IMR-90 (cell line): ENCODE results near the gene POMZP3. TPM values are rescaled to one million over a fixed set of nuclear protein-coding genes. Genes with fewer than 3 reads are reported as not detected.
"Not testable (repeated sequence)": the region's sequence is repeated elsewhere in the genome, so short reads cannot be mapped to it uniquely, and the experiment has no call there.

Experiments used
- ATAC-seq: fragments of 200-7000 bp; cut with Tn5 transposase; 2 replicates; pipeline ENCODE4 v1.9.1; 2020; ENCODE audit warnings: low read depth, mild to moderate bottlenecking, moderate library complexity
- BruUV-seq: library from RNA; stranded (reverse); fragments of 400-500 nt; replicated peaks from 2 replicates; lab custom pipeline; 2021; lab: Mats Ljungman, UMichigan
- CTCF ChIA-PET: fragments of 300-600 bp; formaldehyde crosslinking; extraction: SDS; loops from one replicate; lab custom pipeline; 2021; ENCODE audit warnings: antibody characterized with exemption; lab: Yijun Ruan, JAX
- POLR2A ChIA-PET: fragments of 300-600 bp; sonication (Branson Sonifier 250); formaldehyde crosslinking; loops from one replicate; lab custom pipeline; 2022; ENCODE audit warnings: antibody characterized with exemption; ENCODE audit not compliant: unreplicated experiment; lab: Charles Lee
- DNase-seq: peaks from one replicate; pipeline ENCODE4 v3.0.0; 2013
- H2AFZ ChIP-seq: replicated peaks from 2 replicates; pipeline ENCODE3; 2013; ENCODE audit warnings: low read length, mild to moderate bottlenecking; ENCODE audit not compliant: poor library complexity
- H2AK5ac ChIP-seq: 2 replicates; pipeline ENCODE4 v1.6.1; 2013; ENCODE audit warnings: low read depth, low read length, inconsistent platforms
- H2AK9ac ChIP-seq: replicated peaks from 2 replicates; pipeline ENCODE3; 2013; ENCODE audit warnings: mild to moderate bottlenecking, low read depth, low read length, moderate library complexity; ENCODE audit not compliant: poor library complexity
- H2BK120ac ChIP-seq: 2 replicates; pipeline ENCODE4 v1.6.1; 2013; ENCODE audit warnings: low read depth, low read length, inconsistent platforms
- H2BK15ac ChIP-seq: 3 replicates; pipeline ENCODE4 v1.6.1; 2013; ENCODE audit warnings: low read depth, low read length, inconsistent platforms
- H2BK20ac ChIP-seq: 2 replicates; pipeline ENCODE4 v1.6.1; 2013; ENCODE audit warnings: low read depth, mild to moderate bottlenecking, inconsistent platforms, low read length, moderate library complexity
- H2BK5ac ChIP-seq: 2 replicates; pipeline ENCODE4 v1.6.1; 2013; ENCODE audit warnings: mild to moderate bottlenecking, low read depth, low read length, inconsistent platforms; ENCODE audit not compliant: poor library complexity, severe bottlenecking
- H3K14ac ChIP-seq: replicated peaks from 2 replicates; pipeline ENCODE4 v1.6.1; 2013; ENCODE audit warnings: low read depth, low read length, inconsistent platforms
- H3K18ac ChIP-seq: 2 replicates; pipeline ENCODE4 v1.6.1; 2013; ENCODE audit warnings: low read depth, low read length, control low read depth
- H3K23ac ChIP-seq: 2 replicates; pipeline ENCODE4 v1.6.1; 2013; ENCODE audit warnings: low read depth, low read length, inconsistent platforms
- H3K27ac ChIP-seq: 2 replicates; pipeline ENCODE4 v1.5.1; 2013; ENCODE audit warnings: mild to moderate bottlenecking, control low read depth, low read length; ENCODE audit not compliant: insufficient read depth
- H3K27me3 ChIP-seq: 2 replicates; pipeline ENCODE4 v1.6.1; 2013; ENCODE audit warnings: low read length; ENCODE audit not compliant: control insufficient read depth, insufficient read depth
- H3K36me3 ChIP-seq: 2 replicates; pipeline ENCODE4 v1.6.1; 2013; ENCODE audit warnings: low read length, mixed read lengths; ENCODE audit not compliant: control insufficient read depth, insufficient read depth
- H3K4ac ChIP-seq: 2 replicates; pipeline ENCODE4 v1.6.1; 2013; ENCODE audit warnings: low read depth, low read length, inconsistent platforms
- H3K4me1 ChIP-seq: 2 replicates; pipeline ENCODE4 v1.6.1; 2013; ENCODE audit warnings: low read length, mixed read lengths; ENCODE audit not compliant: control insufficient read depth, insufficient read depth
- H3K4me2 ChIP-seq: 2 replicates; pipeline ENCODE4 v1.6.1; 2013; ENCODE audit warnings: low read depth, mild to moderate bottlenecking, control low read depth, low read length, moderate library complexity
- H3K4me3 ChIP-seq: 2 replicates; pipeline ENCODE4 v1.5.1; 2013; ENCODE audit warnings: low read depth, mild to moderate bottlenecking, control low read depth, low read length, moderate library complexity; ENCODE audit not compliant: insufficient read depth
- H3K56ac ChIP-seq: 2 replicates; pipeline ENCODE4 v1.6.1; 2013; ENCODE audit warnings: low read length, inconsistent platforms; ENCODE audit not compliant: insufficient read depth; ENCODE audit errors: extremely low read depth
- H3K79me1 ChIP-seq, 2 experiments: 2 replicates each; pipeline ENCODE4 v1.6.1; 2013; ENCODE audit warnings: low read length in 2 of 2, inconsistent platforms in 1 of 2, low read depth in 1 of 2
- H3K9ac ChIP-seq: 2 replicates; pipeline ENCODE4 v1.6.1; 2013; ENCODE audit warnings: low read depth, low read length, control low read depth
- H3K9me1 ChIP-seq: 2 replicates; pipeline ENCODE4 v1.6.1; 2013; ENCODE audit warnings: low read length, inconsistent platforms; ENCODE audit not compliant: insufficient read depth
- H3K9me3 ChIP-seq: 2 replicates; pipeline ENCODE4 v1.6.1; 2013; ENCODE audit warnings: low read length; ENCODE audit not compliant: control insufficient read depth, insufficient read depth
- H4K20me1 ChIP-seq: 2 replicates; pipeline ENCODE4 v1.6.1; 2013; ENCODE audit warnings: low read length, inconsistent platforms; ENCODE audit not compliant: insufficient read depth
- H4K5ac ChIP-seq: 2 replicates; pipeline ENCODE4 v1.6.1; 2013; ENCODE audit warnings: mild to moderate bottlenecking, low read depth, low read length, control low read depth
- H4K8ac ChIP-seq, 2 experiments: 2 replicates each; pipeline ENCODE4 v1.6.1; 2013; ENCODE audit warnings: low read depth in 2 of 2, low read length in 2 of 2, control low read depth in 1 of 2, inconsistent platforms in 1 of 2
- H4K91ac ChIP-seq: 2 replicates; pipeline ENCODE4 v1.6.1; 2013; ENCODE audit warnings: low read depth, low read length, inconsistent platforms; ENCODE audit not compliant: insufficient read depth
- WGBS, 2 experiments: methylation state at CpG; one replicate each; pipeline versions ENCODE4 v1.1.5 to v1.1.7; 2013; ENCODE audit warnings: missing lambda C conversion rate in 2 of 2; ENCODE audit not compliant: insufficient read length in 1 of 2; ENCODE audit errors: extremely low coverage in 2 of 2; 5-methylcytosine and 5-hydroxymethylcytosine counted together
- dilution Hi-C: fragments of 300-500 bp; cut with HindIII; formaldehyde crosslinking; loops from one replicate; pipeline ENCODE4 v1.14.3; 2018; ENCODE audit warnings: low sequenced_read_pairs; ENCODE audit not compliant: unreplicated experiment
- in situ Hi-C: fragments of 300-500 bp; cut with MboI; formaldehyde crosslinking; loops from 3 replicates; pipeline ENCODE4 v1.14.3; 2019; ENCODE audit warnings: low sequenced_read_pairs, inconsistent platforms, mixed read lengths
- intact Hi-C: fragments of 100-400 bp; cut with micrococcal nuclease; formaldehyde crosslinking; loops from 2 replicates; pipeline ENCODE4 v1.10.0; 2022
- polyA plus RNA-seq, 3 experiments: library from polyadenylated mRNA; depleted of rRNA; stranded (reverse); fragments of >200 nt; gene quantifications; 2 replicates each; pipeline ENCODE4 v1.2.3, GENCODE V29; 2012; ENCODE audit warnings: low replicate concordance in 1 of 3
- total RNA-seq: library from RNA; depleted of rRNA; stranded (reverse); fragments of >200 nt; gene quantifications from 2 replicates; pipeline ENCODE4 v1.2.3, GENCODE V29; 2012

Gene POMZP3
- total and polyA plus RNA-seq, 2 of the 4 experiments (the other 2 are of a cell fraction): 1.4 to 4.8 TPM

- H2AK5ac ChIP-seq, in situ Hi-C loops, H4K5ac ChIP-seq, DNase-seq, H2BK120ac ChIP-seq, H3K23ac ChIP-seq, H3K4me1 ChIP-seq, H2BK20ac ChIP-seq, H3K18ac ChIP-seq, H3K27me3 ChIP-seq, H3K9me1 ChIP-seq, H3K4me2 ChIP-seq, POLR2A ChIA-PET, H3K9me3 ChIP-seq, H3K27ac ChIP-seq, dilution Hi-C loops, H3K36me3 ChIP-seq, H2AFZ ChIP-seq, H4K8ac ChIP-seq, H4K20me1 ChIP-seq, H3K9ac ChIP-seq, H2AK9ac ChIP-seq, intact Hi-C loops, ATAC-seq, H3K4me3 ChIP-seq, H3K56ac ChIP-seq, BruUV-seq, CTCF ChIA-PET, H3K4ac ChIP-seq, H2BK15ac ChIP-seq, H3K14ac ChIP-seq, H2BK5ac ChIP-seq, H4K91ac ChIP-seq: not testable (repeated sequence)
- no CpG with 5 or more reads among the region's 2 CpGs for WGBS, 2 experiments
- H3K79me1 ChIP-seq: peaks cover 4 to 23% of the 10 kb centered on the region in 2 experiments
Measured at GRCh38 chr7:76592694-76593093, 34.4 kb downstream of the POMZP3 start.

DNA sequence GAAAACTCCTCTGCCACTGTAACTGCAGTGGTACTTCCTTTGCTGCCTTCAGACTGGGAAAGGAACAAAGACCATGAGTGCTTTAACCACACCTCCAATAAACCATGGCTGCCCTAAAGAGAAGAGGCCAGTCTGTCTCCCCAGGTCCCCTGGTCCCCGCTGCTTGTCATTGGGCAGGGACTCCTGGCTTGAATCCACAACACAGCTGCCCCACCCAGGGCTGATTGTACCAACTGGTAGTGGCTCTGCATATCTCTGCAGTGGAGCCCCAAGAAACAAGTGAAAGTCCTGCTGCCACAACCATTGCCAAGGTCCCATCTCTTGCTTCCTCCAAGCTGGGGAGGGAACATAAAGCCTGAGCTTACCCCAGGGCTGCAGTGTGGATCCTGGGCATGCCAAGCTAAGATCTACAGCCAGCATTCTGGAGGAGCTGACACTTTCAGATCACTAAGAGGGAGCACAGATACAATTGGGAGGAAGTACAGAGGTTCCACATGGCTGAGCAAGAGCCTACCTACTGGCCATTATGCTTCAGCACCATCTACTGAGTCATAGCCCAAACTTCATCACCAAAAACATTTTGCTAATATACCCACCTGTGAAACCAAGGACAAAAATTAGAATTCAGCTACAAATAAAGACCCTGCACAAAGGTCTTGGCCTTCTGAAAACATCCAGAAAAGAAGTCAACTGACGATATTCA lies 35.3 kb downstream of the POMZP3 start:
- H2BK20ac ChIP-seq, H3K4me1 ChIP-seq, H3K4ac ChIP-seq, H3K23ac ChIP-seq, H3K14ac ChIP-seq, dilution Hi-C loops, H2BK15ac ChIP-seq, H2AFZ ChIP-seq, H2BK120ac ChIP-seq, H3K27ac ChIP-seq, H3K18ac ChIP-seq, H3K9me1 ChIP-seq, H2BK5ac ChIP-seq, CTCF ChIA-PET, H3K4me3 ChIP-seq, H4K5ac ChIP-seq, ATAC-seq, intact Hi-C loops, H3K9me3 ChIP-seq, H2AK9ac ChIP-seq, H4K20me1 ChIP-seq, H3K27me3 ChIP-seq, POLR2A ChIA-PET, in situ Hi-C loops, H4K8ac ChIP-seq, BruUV-seq, H3K9ac ChIP-seq, H2AK5ac ChIP-seq, H3K36me3 ChIP-seq, H3K4me2 ChIP-seq, H3K56ac ChIP-seq, H4K91ac ChIP-seq, DNase-seq: not testable (repeated sequence)
- H3K79me1 ChIP-seq: peaks cover 4 to 27% of the 10 kb centered on the region in 2 experiments
- 20% methylated on average over 1 of the region's 2 CpGs; no CpG with 5 or more reads in 1 of the 2 experiments for WGBS, 2 experiments
